ENCODE results near the gene DPP9. TPM values are rescaled to one million over a fixed set of nuclear protein-coding genes. Genes with fewer than 3 reads are reported as not detected.

Gene DPP9
- total RNA-seq, 1 experiment from 2014 or later: 46.4 TPM

DNA sequence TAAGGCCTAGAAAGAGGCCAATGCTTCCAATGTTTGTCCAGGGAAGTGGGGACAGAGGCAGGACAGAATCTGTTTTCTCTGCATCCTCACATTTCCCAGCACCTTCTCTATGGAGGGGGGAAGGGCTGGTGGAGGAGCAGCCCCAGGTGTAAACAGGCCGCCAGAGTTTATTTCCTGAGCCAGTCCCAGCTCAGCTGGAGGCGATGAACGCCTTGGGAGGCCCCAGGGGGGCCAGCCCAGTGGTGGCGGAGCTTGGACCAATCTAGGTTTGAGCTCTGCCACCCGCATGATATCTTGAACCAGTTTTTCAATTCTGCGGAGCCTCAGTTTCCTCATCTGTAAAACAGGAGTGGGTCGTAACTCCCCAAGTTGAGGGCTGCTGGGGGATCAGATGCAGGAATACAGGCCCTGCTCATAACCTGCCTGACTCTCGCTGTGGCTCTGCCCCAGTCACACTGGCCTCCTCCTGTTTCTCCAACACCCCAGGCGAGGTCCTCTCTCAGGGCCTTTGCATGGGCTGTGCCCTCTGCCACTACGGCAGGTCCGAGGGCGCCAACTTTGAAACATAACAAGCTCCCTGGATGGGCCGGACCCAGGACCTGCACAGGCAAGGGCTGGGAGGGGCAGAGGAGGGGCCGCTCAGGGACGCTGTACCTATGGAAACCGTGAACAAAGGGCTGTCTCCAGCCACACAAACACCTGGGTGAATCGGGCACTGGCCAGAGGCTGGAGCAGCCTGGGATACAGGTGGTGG, 83.2 kb downstream of the DPP9 start:
- no peak for DNase-seq
- Histone ChIP-seq H2BK15ac (ENCODE audit: low read depth, low read length) (no peak overlapping the region), H4K20me1 (ENCODE audit: control insufficient read depth, insufficient read depth, insufficient read length) (no peaks in the 10 kb centered on the region), H3K9ac (ENCODE audit: extremely low read depth, insufficient read length, low read length) (no peak overlapping the region), H2BK20ac (ENCODE audit: low read depth, low read length, poor library complexity, severe bottlenecking) (no peak overlapping the region), H3K27me3 (ENCODE audit: insufficient read depth, low read length) (no peaks in the 10 kb centered on the region), H3K4me2 (ENCODE audit: insufficient read depth, insufficient read length, low read length) (peak overlapping the region; percentile 84), H3K79me2 (ENCODE audit: insufficient read depth, low read length) (no peaks in the 10 kb centered on the region), H2BK12ac (ENCODE audit: insufficient read length, low read depth, low read length) (no peak overlapping the region), H3K79me1 (ENCODE audit: insufficient read depth, low read depth, low read length, poor library complexity, severe bottlenecking) (no peaks in the 10 kb centered on the region), H3K4ac (ENCODE audit: low read depth, low read length) (no peak overlapping the region), H3K23ac (ENCODE audit: insufficient read length, low read depth, low read length) (no peak overlapping the region), H3K27ac (ENCODE audit: insufficient read length, low read depth, low read length) (no peak overlapping the region), H2AFZ (ENCODE audit: low read length) (no peak overlapping the region), H3K56ac (ENCODE audit: insufficient read length, low read depth, low read length) (no peak overlapping the region), H4K8ac (replicated peaks; ENCODE audit: insufficient read length, low read depth, low read length) (no peak overlapping the region), H4K5ac (ENCODE audit: insufficient read length, low read depth, low read length) (no peak overlapping the region), H2AK5ac (ENCODE audit: insufficient read length, low read length) (no peak overlapping the region), H3T11ph (ENCODE audit: low read length) (no peak overlapping the region), H3K4me1 (ENCODE audit: insufficient read depth, low read length) (no peaks in the 10 kb centered on the region), H2BK120ac (ENCODE audit: low read depth, low read length, poor library complexity, severe bottlenecking) (no peak overlapping the region), H2BK5ac (ENCODE audit: insufficient read length, low read length) (no peak overlapping the region), H3K18ac (ENCODE audit: insufficient read length, low read depth, low read length) (no peak overlapping the region), H3K14ac (ENCODE audit: insufficient read depth, low read length) (no peak overlapping the region), H4K91ac (ENCODE audit: insufficient read length, low read depth, low read length) (no peak overlapping the region), H3K23me2 (ENCODE audit: insufficient read length, low read depth, low read length, poor library complexity, severe bottlenecking) (peaks cover 13% of the 10 kb centered on the region), H3K9me3 (ENCODE audit: control insufficient read depth, low read depth, low read length) (no peaks in the 10 kb centered on the region)
- H3K4me1 Mint-ChIP-seq: peaks cover 6 to 17% of the 10 kb centered on the region in 2 experiments
- 0 out of 7 replicates have a peak overlapping the region, but pooled peaks of 1 of the 3 experiments have one; percentile 29 for H3K27ac Mint-ChIP-seq
- peaks cover 17% of the 10 kb centered on the region for H3K27me3 Mint-ChIP-seq (ENCODE audit: low read depth)
- peak overlapping the region; percentile 78 to 94 for H3K4me3 Mint-ChIP-seq
- H3K9me3 Mint-ChIP-seq: no peaks in the 10 kb centered on the region
- no CpG with 5 or more reads among the region's 17 CpGs for WGBS (ENCODE audit: extremely low coverage, insufficient read length, low lambda C conversion rate)
- H3K36me3 Mint-ChIP-seq (ENCODE audit: insufficient read depth in 1 of 3, low read depth in 3 of 3): no peaks in the 10 kb centered on the region
- TF ChIP-seq, protein P1, sequence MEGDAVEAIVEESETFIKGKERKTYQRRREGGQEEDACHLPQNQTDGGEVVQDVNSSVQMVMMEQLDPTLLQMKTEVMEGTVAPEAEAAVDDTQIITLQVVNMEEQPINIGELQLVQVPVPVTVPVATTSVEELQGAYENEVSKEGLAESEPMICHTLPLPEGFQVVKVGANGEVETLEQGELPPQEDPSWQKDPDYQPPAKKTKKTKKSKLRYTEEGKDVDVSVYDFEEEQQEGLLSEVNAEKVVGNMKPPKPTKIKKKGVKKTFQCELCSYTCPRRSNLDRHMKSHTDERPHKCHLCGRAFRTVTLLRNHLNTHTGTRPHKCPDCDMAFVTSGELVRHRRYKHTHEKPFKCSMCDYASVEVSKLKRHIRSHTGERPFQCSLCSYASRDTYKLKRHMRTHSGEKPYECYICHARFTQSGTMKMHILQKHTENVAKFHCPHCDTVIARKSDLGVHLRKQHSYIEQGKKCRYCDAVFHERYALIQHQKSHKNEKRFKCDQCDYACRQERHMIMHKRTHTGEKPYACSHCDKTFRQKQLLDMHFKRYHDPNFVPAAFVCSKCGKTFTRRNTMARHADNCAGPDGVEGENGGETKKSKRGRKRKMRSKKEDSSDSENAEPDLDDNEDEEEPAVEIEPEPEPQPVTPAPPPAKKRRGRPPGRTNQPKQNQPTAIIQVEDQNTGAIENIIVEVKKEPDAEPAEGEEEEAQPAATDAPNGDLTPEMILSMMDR (conservative IDR thresholded peaks at IDR 0.05): no peak
